Prostate gland (tissue), 2 donors: ENCODE results near the gene PPCDC. TPM values are rescaled to one million over a fixed set of nuclear protein-coding genes. Genes with fewer than 3 reads are reported as not detected.

Source experiments
- DNase-seq: peaks from one replicate; pipeline ENCODE4 v3.0.0-alpha.2; 2019; ENCODE audit warnings: low spot score
- H3K27ac ChIP-seq, 2 donors: fragments of 200-600 bp; sonication (generic); 2 replicates each; pipeline ENCODE4 v1.5.1; 2017 to 2019
- H3K27me3 ChIP-seq: fragments of 200-600 bp; sonication (generic); replicated peaks from 2 replicates; pipeline ENCODE4 v1.5.1; 2019; ENCODE audit not compliant: insufficient read depth
- H3K36me3 ChIP-seq, 2 donors: fragments of 200-600 bp; sonication (generic); 1 replicate in 1 of 2; 2 replicates in 1 of 2; pipeline versions ENCODE4 v1.5.1 to v1.8.1; 2017 to 2019
- H3K4me1 ChIP-seq: fragments of 200-600 bp; sonication (generic); replicated peaks from 2 replicates; pipeline ENCODE4 v1.5.1; 2019
- H3K4me3 ChIP-seq, 2 donors: fragments of 200-600 bp; sonication (generic); 2 replicates each; pipeline ENCODE4 v1.5.1; 2017 to 2019
- H3K9me3 ChIP-seq: fragments of 200-600 bp; sonication (generic); 2 replicates; pipeline ENCODE4 v1.5.1; 2017
- CTCF ChIP-seq, 4 experiments: fragments of 200-600 bp in 2 of 4; fragments of 450-650 bp in 2 of 4; sonication (generic) in 2 of 4; IDR thresholded peaks; 1 replicate in 3 of 4; 2 replicates in 1 of 4; pipeline ENCODE4 v1.5.1; 2016 to 2019; ENCODE audit warnings: antibody characterized with exemption in 4 of 4, mild to moderate bottlenecking in 2 of 4, moderate library complexity in 2 of 4
- POLR2A ChIP-seq: fragments of 450-650 bp; IDR thresholded peaks from one replicate; pipeline ENCODE4 v1.6.1; 2016; ENCODE audit warnings: antibody characterized with exemption, mild to moderate bottlenecking
- POLR2AphosphoS5 ChIP-seq: sonication (generic); formaldehyde crosslinking; IDR thresholded peaks from one replicate; pipeline ENCODE4 v1.6.1; 2017; ENCODE audit warnings: antibody characterized with exemption
- WGBS: methylation state at CpG from one replicate; pipeline ENCODE4 v1.1.5; 2018; 5-methylcytosine and 5-hydroxymethylcytosine counted together
- intact Hi-C: fragments of 100-400 bp; cut with DNase I; formaldehyde crosslinking; loops from one replicate; pipeline ENCODE4 v1.14.2; 2022
- total RNA-seq, 2 donors: library from RNA; depleted of rRNA; stranded (reverse); fragments of >200 nt; gene quantifications; one replicate each; pipeline ENCODE4 v1.1.0, GENCODE V29; 2016

Gene PPCDC, protein sequence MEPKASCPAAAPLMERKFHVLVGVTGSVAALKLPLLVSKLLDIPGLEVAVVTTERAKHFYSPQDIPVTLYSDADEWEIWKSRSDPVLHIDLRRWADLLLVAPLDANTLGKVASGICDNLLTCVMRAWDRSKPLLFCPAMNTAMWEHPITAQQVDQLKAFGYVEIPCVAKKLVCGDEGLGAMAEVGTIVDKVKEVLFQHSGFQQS
- 10 to 100 TPM; 19.4 to 22.0 TPM for total RNA-seq

DNA sequence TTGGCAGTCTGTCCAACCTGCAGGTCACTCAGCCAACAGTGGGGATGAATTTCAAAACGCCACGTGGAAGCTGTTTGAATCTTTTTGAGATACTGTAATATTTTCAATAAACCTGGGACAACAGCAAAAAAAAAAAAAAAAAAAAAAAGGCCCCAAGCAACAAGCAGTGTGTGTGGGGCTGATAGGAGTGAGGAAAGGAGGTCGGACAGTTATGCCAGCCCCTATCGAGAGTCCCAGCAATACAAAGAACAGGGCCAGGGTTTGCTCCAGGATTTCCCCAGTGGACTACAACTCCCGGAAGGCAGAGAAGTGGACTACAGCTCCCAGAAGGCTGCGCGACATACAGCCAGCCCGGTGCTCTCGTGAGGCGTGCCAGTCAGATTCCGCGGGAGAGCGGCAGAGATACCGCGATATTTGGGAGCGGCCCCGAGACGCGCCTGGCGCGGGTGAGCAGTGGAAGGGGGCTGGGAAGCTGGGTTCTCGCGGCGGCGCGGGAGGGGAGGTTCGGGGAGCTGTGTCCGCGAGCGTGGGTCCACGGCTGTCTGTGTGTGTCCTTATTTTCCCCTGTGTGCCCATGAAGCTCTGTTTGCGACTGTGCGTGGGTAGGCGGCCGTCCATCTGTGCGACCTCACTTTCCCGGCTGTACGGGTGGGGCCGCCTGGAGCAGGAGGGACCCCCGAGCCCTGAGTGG, at the start of gene PPCDC:
PPCDC (plus strand) TSS at position 410 of the 691 bp plus-strand sequence. CDS start 4,729 bp downstream, outside the sequence.
- Histone ChIP-seq H3K36me3 (no peaks in the 10 kb centered on the region), H3K9me3 (no peaks in the 10 kb centered on the region), H3K4me3 (peak within 1 kb of the TSS; percentile 58 to 74), H3K4me1 (no peaks in the 10 kb centered on the region), H3K27me3 (no peaks in the 10 kb centered on the region), H3K27ac (peak within 1 kb of the TSS; percentile 73 to 84)
- TF ChIP-seq POLR2A (peak; percentile 93), POLR2AphosphoS5 (peak; percentile 98), CTCF (IDR thresholded peaks at IDR 0.05) (peak in 1 of 4 experiments; percentile 22)
- intact Hi-C loops, result no loop called here
- 5% methylated on average over 40 of the region's 40 CpGs for WGBS
- peak; percentile 96 for DNase-seq

- no peaks in the 10 kb centered on the region for H3K4me1 ChIP-seq
- no peak overlapping the region for H3K27ac ChIP-seq
- H3K9me3 ChIP-seq, result no peaks in the 10 kb centered on the region
- intact Hi-C loops, result no loop called here
- TF ChIP-seq POLR2AphosphoS5, result no peak
- no peak for TF ChIP-seq CTCF (IDR thresholded peaks at IDR 0.05)
- TF ChIP-seq POLR2A, result no peak
- no peaks in the 10 kb centered on the region for H3K36me3 ChIP-seq
- no peaks in the 10 kb centered on the region for H3K27me3 ChIP-seq
- DNase-seq, result no peak
- 92% methylated on average over 1 of the region's 1 CpG for WGBS
- no peak overlapping the region for H3K4me3 ChIP-seq
Measured at GRCh38 chr15:74976159-74976558, 47.2 kb upstream of the PPCDC start.

DNA sequence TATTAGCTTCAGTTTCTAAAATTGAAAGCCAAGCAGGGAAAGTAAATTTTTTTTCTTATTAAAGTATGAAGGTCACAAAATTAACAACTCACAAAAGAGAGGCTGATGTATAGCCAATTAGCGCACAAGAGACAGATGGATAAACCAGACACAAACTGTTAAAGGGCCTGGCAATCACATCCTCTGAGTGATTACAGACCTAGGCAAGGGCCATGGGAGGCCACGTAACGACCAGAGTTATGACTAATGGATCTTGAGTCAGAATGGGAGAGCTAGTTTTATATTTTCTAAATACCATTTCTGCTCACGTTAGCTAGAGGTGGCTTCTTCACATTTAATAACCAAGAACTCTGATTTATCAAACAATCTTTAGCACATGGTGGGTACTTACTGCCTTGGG, 45.8 kb upstream of the PPCDC start:
- Histone ChIP-seq H3K4me3 (no peak overlapping the region), H3K36me3 (no peaks in the 10 kb centered on the region), H3K9me3 (no peaks in the 10 kb centered on the region), H3K27me3 (no peaks in the 10 kb centered on the region), H3K4me1 (no peaks in the 10 kb centered on the region), H3K27ac (no peak overlapping the region)
- WGBS, result 68% methylated on average over 4 of the region's 4 CpGs
- intact Hi-C loops, result no loop called here
- no peak for DNase-seq
- TF ChIP-seq POLR2A (no peak), CTCF (IDR thresholded peaks at IDR 0.05) (no peak), POLR2AphosphoS5 (no peak)

DNA sequence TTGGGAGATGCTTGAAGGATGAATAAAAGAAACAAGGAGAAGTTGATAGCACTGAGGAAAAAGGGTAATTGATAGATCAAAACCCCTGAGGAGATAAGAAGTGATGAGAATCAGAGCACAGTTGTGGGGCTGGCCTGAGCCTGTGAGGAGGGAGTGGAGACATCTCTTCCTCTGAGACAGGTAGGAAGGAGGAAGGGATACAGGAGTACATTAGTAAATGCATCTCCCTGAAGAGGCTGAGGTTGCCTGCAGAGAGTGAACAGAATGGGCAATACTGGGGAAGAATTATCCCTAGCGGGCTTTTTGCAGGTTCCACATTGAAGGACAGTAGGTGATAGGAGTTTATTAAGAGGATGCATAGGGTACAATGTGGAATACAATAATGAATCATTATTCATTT, 45.3 kb upstream of the PPCDC start:
- Histone ChIP-seq H3K4me1 (no peaks in the 10 kb centered on the region), H3K36me3 (no peaks in the 10 kb centered on the region), H3K27ac (no peak overlapping the region), H3K9me3 (no peaks in the 10 kb centered on the region), H3K4me3 (no peak overlapping the region), H3K27me3 (no peaks in the 10 kb centered on the region)
- intact Hi-C loops, result no loop called here
- no peak for DNase-seq
- WGBS, result 71% methylated on average over 1 of the region's 1 CpG
- no peak for TF ChIP-seq POLR2A
- TF ChIP-seq CTCF (IDR thresholded peaks at IDR 0.05), result no peak
- no peak for TF ChIP-seq POLR2AphosphoS5

GRCh38 chr15:74978503-74978902, 44.9 kb upstream of the PPCDC start:
- no peaks in the 10 kb centered on the region for H3K4me1 ChIP-seq
- intact Hi-C loops, result no loop called here

More at GRCh38 chr15:74978503-74978902, 44.9 kb upstream of the PPCDC start:
- Histone ChIP-seq H3K27me3 (no peaks in the 10 kb centered on the region), H3K27ac (no peak overlapping the region), H3K4me3 (no peak overlapping the region), H3K36me3 (no peaks in the 10 kb centered on the region), H3K9me3 (no peaks in the 10 kb centered on the region)
- no peak for DNase-seq
- 40% methylated on average over 3 of the region's 3 CpGs for WGBS
- no peak for TF ChIP-seq POLR2A
